SK-N-SH (cell line): ENCODE measurements around the gene ROM1.

Experiments
- CHD2 ChIP-seq: fragments of 150-350 bp; IDR thresholded peaks from 2 replicates; pipeline ENCODE4 v1.6.1; 2018; ENCODE audit warnings: low read length; ENCODE audit not compliant: partially characterized antibody
- EP300 ChIP-seq, 2 experiments: IDR thresholded peaks; 2 replicates each; pipeline versions ENCODE4 v1.4.0 to v1.6.1; 2012; ENCODE audit warnings: borderline replicate concordance in 1 of 2, low read depth in 1 of 2, low read length in 1 of 2
- FOXJ3 ChIP-seq: sonication (generic); formaldehyde crosslinking; IDR thresholded peaks from 2 replicates; pipeline ENCODE4 v1.5.1; 2020; ENCODE audit warnings: mild to moderate bottlenecking, missing genetic modification reagents
- JUND ChIP-seq: IDR thresholded peaks from 2 replicates; pipeline ENCODE4 v1.4.0; 2012
- REST ChIP-seq: IDR thresholded peaks from 2 replicates; pipeline ENCODE4 v1.6.1; 2012; ENCODE audit warnings: mild to moderate bottlenecking, low read depth, low read length, moderate library complexity
- SIN3A ChIP-seq: IDR thresholded peaks from 2 replicates; pipeline ENCODE4 v1.6.1; 2012; ENCODE audit warnings: low read depth, mild to moderate bottlenecking, low read length, moderate library complexity, borderline replicate concordance
- USF2 ChIP-seq: fragments of 150-350 bp; IDR thresholded peaks from 2 replicates; pipeline ENCODE4 v1.6.1; 2017; ENCODE audit warnings: antibody characterized with exemption, low read length, low read depth, borderline replicate concordance

- TF ChIP-seq USF2 (no peak), JUND (no peak), SIN3A (no peak), REST (no peak), CHD2 (no peak), EP300 (IDR thresholded peaks at IDR 0.05; ENCODE audit: borderline replicate concordance in 1 of 2, low read depth in 1 of 2, low read length in 1 of 2) (no peak), FOXJ3 (CRISPR knock-in tag) (no peak)
Observed at GRCh38 chr11:62602141-62603071, 10.7 kb upstream of the ROM1 start.
